Caco-2 (cell line): ENCODE results near the gene COL15A1. TPM values are rescaled to one million over a fixed set of nuclear protein-coding genes. Genes with fewer than 3 reads are reported as not detected.

Experiments used
- BruUV-seq: library from RNA; stranded (reverse); fragments of 400-500 nt; replicated peaks from 2 replicates; lab custom pipeline; 2021; lab: Mats Ljungman, UMichigan
- CTCF ChIA-PET: fragments of 300-600 bp; sonication (Branson Sonifier 250); formaldehyde crosslinking; loops from one replicate; lab custom pipeline; 2022; ENCODE audit warnings: antibody characterized with exemption; lab: Charles Lee
- POLR2A ChIA-PET: fragments of 300-600 bp; sonication (Branson Sonifier 250); formaldehyde crosslinking; loops from one replicate; lab custom pipeline; 2022; ENCODE audit warnings: antibody characterized with exemption; lab: Charles Lee
- DNase-seq, 2 experiments: peaks; one replicate each; pipeline versions ENCODE4 v3.0.0 to v3.0.0-alpha.2; 2020 to 2022
- H3K27me3 ChIP-seq: replicated peaks from 2 replicates; pipeline ENCODE4 v1.6.0; 2011; ENCODE audit warnings: low read length; ENCODE audit not compliant: control insufficient read depth, insufficient read depth
- H3K36me3 ChIP-seq: 2 replicates; pipeline ENCODE4 v1.5.1; 2011; ENCODE audit warnings: low read length; ENCODE audit not compliant: control insufficient read depth, insufficient read depth
- H3K4me1 ChIP-seq: fragments of 250-450 bp; sonication (Bioruptor Pico); 2 replicates; pipeline ENCODE4 v1.5.1; 2020; ENCODE audit warnings: mild to moderate bottlenecking
- H3K4me3 ChIP-seq: 2 replicates; pipeline ENCODE4 v1.5.1; 2011; ENCODE audit warnings: low read depth, mild to moderate bottlenecking, control low read depth, low read length
- H3K9me3 ChIP-seq: fragments of 250-450 bp; sonication (Bioruptor Pico); 2 replicates; pipeline ENCODE4 v1.5.1; 2020; ENCODE audit warnings: mild to moderate bottlenecking, moderate library complexity
- H3K27ac Mint-ChIP-seq: one replicate; pipeline ENCODE4 v1.8.0; 2022; ENCODE audit warnings: mixed read lengths; ENCODE audit not compliant: unreplicated experiment
- H3K27me3 Mint-ChIP-seq: one replicate; pipeline ENCODE4 v1.8.0; 2022; ENCODE audit warnings: mixed read lengths; ENCODE audit not compliant: insufficient read depth, unreplicated experiment
- H3K36me3 Mint-ChIP-seq: one replicate; pipeline ENCODE4 v1.8.0; 2022; ENCODE audit warnings: mild to moderate bottlenecking, mixed read lengths; ENCODE audit not compliant: insufficient read depth, unreplicated experiment
- H3K4me1 Mint-ChIP-seq: one replicate; pipeline ENCODE4 v1.8.0; 2022; ENCODE audit warnings: low read depth, mixed read lengths; ENCODE audit not compliant: unreplicated experiment
- H3K4me3 Mint-ChIP-seq: one replicate; pipeline ENCODE4 v1.8.0; 2022; ENCODE audit warnings: mild to moderate bottlenecking, moderate library complexity, mixed read lengths; ENCODE audit not compliant: unreplicated experiment
- H3K9me3 Mint-ChIP-seq: one replicate; pipeline ENCODE4 v1.8.0; 2022; ENCODE audit warnings: mixed read lengths; ENCODE audit not compliant: unreplicated experiment
- CTCF ChIP-seq, 2 experiments: fragments of 200-600 bp in 1 of 2; IDR thresholded peaks; 1 replicate in 1 of 2; 2 replicates in 1 of 2; pipeline versions ENCODE4 v1.5.1 to v1.8.0; 2011 to 2022; ENCODE audit warnings: antibody characterized with exemption in 1 of 2, control low read depth in 1 of 2, inconsistent platforms in 1 of 2, low read depth in 1 of 2, low read length in 1 of 2, mild to moderate bottlenecking in 1 of 2, moderate library complexity in 1 of 2; ENCODE audit not compliant: insufficient read depth in 1 of 2, severe bottlenecking in 1 of 2, unreplicated experiment in 1 of 2
- intact Hi-C: fragments of 100-400 bp; cut with micrococcal nuclease; formaldehyde crosslinking; loops from one replicate; pipeline ENCODE4 v1.10.0; 2022; ENCODE audit not compliant: unreplicated experiment
- total RNA-seq: library from RNA; stranded (reverse); gene quantifications from 2 replicates; pipeline ENCODE4 v1.2.3, GENCODE V29; 2022

Gene COL15A1
- total RNA-seq, 1 experiment from 2014 or later = not detected

GRCh38 chr9:99003308-99003707, 59.6 kb downstream of the COL15A1 start:
- DNase-seq = no peak
- ChIA-PET CTCF (no interaction called here), POLR2A (no interaction called here)
- H3K36me3 ChIP-seq = no peaks in the 10 kb centered on the region
- H3K27me3 Mint-ChIP-seq = peaks cover 2% of the 10 kb centered on the region
- no peaks in the 10 kb centered on the region for H3K27me3 ChIP-seq
- no peak for TF ChIP-seq CTCF (IDR thresholded peaks at IDR 0.05; ENCODE audit: insufficient read depth in 1 of 2, low read depth in 1 of 2, low read length in 1 of 2, severe bottlenecking in 1 of 2, unreplicated experiment in 1 of 2)
- no peaks in the 10 kb centered on the region for H3K36me3 Mint-ChIP-seq
- no peak overlapping the region for H3K4me3 Mint-ChIP-seq
- peaks cover 44% of the 10 kb centered on the region for H3K9me3 Mint-ChIP-seq
- BruUV-seq = no TSS peak
- peaks cover 14% of the 10 kb centered on the region for H3K4me1 ChIP-seq
- H3K9me3 ChIP-seq = peaks cover 30% of the 10 kb centered on the region
- H3K27ac Mint-ChIP-seq = no peak overlapping the region
- H3K4me3 ChIP-seq = no peak overlapping the region
- H3K4me1 Mint-ChIP-seq = no peaks in the 10 kb centered on the region
- intact Hi-C loops = no loop called here

GRCh38 chr9:99004115-99004514, 60.4 kb downstream of the COL15A1 start:
- Mint-ChIP-seq H3K4me3 (no peak overlapping the region), H3K9me3 (peaks cover 44% of the 10 kb centered on the region), H3K27ac (no peak overlapping the region), H3K4me1 (no peaks in the 10 kb centered on the region), H3K36me3 (no peaks in the 10 kb centered on the region), H3K27me3 (peaks cover 2% of the 10 kb centered on the region)
- no peaks in the 10 kb centered on the region for H3K36me3 ChIP-seq
- TF ChIP-seq CTCF (IDR thresholded peaks at IDR 0.05; ENCODE audit: insufficient read depth in 1 of 2, low read depth in 1 of 2, low read length in 1 of 2, severe bottlenecking in 1 of 2, unreplicated experiment in 1 of 2) = no peak
- peaks cover 10% of the 10 kb centered on the region for H3K4me1 ChIP-seq
- ChIA-PET CTCF (no interaction called here), POLR2A (no interaction called here)
- BruUV-seq = no TSS peak
- peaks cover 39% of the 10 kb centered on the region for H3K9me3 ChIP-seq
- intact Hi-C loops = no loop called here
- H3K4me3 ChIP-seq = no peak overlapping the region
- DNase-seq = no peak
- H3K27me3 ChIP-seq = no peaks in the 10 kb centered on the region

GRCh38 chr9:99004717-99005460, 61.2 kb downstream of the COL15A1 start:
- Mint-ChIP-seq H3K4me1 (no peaks in the 10 kb centered on the region), H3K27me3 (peaks cover 2% of the 10 kb centered on the region), H3K27ac (no peak overlapping the region), H3K4me3 (no peak overlapping the region), H3K36me3 (no peaks in the 10 kb centered on the region), H3K9me3 (peaks cover 48% of the 10 kb centered on the region)
- Histone ChIP-seq H3K9me3 (peaks cover 42% of the 10 kb centered on the region), H3K4me3 (no peak overlapping the region), H3K36me3 (no peaks in the 10 kb centered on the region), H3K27me3 (no peaks in the 10 kb centered on the region), H3K4me1 (peaks cover 10% of the 10 kb centered on the region)
- no peak for TF ChIP-seq CTCF (IDR thresholded peaks at IDR 0.05; ENCODE audit: insufficient read depth in 1 of 2, low read depth in 1 of 2, low read length in 1 of 2, severe bottlenecking in 1 of 2, unreplicated experiment in 1 of 2)
- POLR2A ChIA-PET = interaction anchor here (0.6 kb wide), 1 partner anchor 720 kb away, joined by 3 read pairs; no protein-coding TSS in a partner anchor
- CTCF ChIA-PET = no interaction called here
- no peak for DNase-seq
- intact Hi-C loops = no loop called here
- no TSS peak for BruUV-seq
